Transverse colon (tissue), 4 donors: ENCODE data around the gene ALOX5AP. TPM values are rescaled to one million over a fixed set of nuclear protein-coding genes. Genes with fewer than 3 reads are reported as not detected.

Source experiments
- DNase-seq: peaks from one replicate; pipeline ENCODE4 v3.0.0-alpha.2; 2019
- H3K27ac ChIP-seq, 4 donors: fragments of 200-600 bp; sonication (generic); 2 replicates each; pipeline ENCODE4 v1.5.1; 2016 to 2018; ENCODE audit warnings: inconsistent platforms in 4 of 4
- H3K27me3 ChIP-seq: fragments of 200-600 bp; sonication (generic); 2 replicates; pipeline ENCODE4 v1.5.1; 2017; ENCODE audit warnings: inconsistent platforms
- H3K36me3 ChIP-seq, 4 donors: fragments of 200-600 bp; sonication (generic); 2 replicates each; pipeline ENCODE4 v1.5.1; 2017 to 2019; ENCODE audit warnings: inconsistent platforms in 4 of 4
- H3K4me1 ChIP-seq, 4 donors: fragments of 200-600 bp; sonication (generic); 2 replicates each; pipeline ENCODE4 v1.5.1; 2017 to 2020; ENCODE audit warnings: inconsistent platforms in 4 of 4
- H3K4me3 ChIP-seq, 4 donors: fragments of 200-600 bp; sonication (generic); 1 replicate in 1 of 4; 2 replicates in 3 of 4; pipeline versions ENCODE4 v1.5.1 to v1.6.1; 2017 to 2019; ENCODE audit warnings: inconsistent platforms in 4 of 4
- H3K9me3 ChIP-seq, 2 donors: fragments of 200-600 bp; sonication (generic); 2 replicates each; pipeline ENCODE4 v1.5.1; 2017 to 2019; ENCODE audit warnings: inconsistent platforms in 2 of 2
- CTCF ChIP-seq, 5 experiments: fragments of 200-600 bp in 3 of 5; fragments of 450-650 bp in 2 of 5; sonication (generic) in 3 of 5; IDR thresholded peaks; 1 replicate in 2 of 5; 2 replicates in 3 of 5; pipeline ENCODE4 v1.5.1; 2016 to 2017; ENCODE audit warnings: antibody characterized with exemption in 5 of 5, inconsistent platforms in 3 of 5, mild to moderate bottlenecking in 2 of 5, moderate library complexity in 1 of 5
- EP300 ChIP-seq: sonication (generic); formaldehyde crosslinking; IDR thresholded peaks from one replicate; pipeline ENCODE4 v1.6.1; 2017; ENCODE audit warnings: antibody characterized with exemption, low read depth
- POLR2A ChIP-seq: fragments of 450-650 bp; IDR thresholded peaks from one replicate; pipeline ENCODE4 v1.6.1; 2016; ENCODE audit warnings: antibody characterized with exemption, mild to moderate bottlenecking, moderate library complexity
- POLR2AphosphoS5 ChIP-seq, 3 donors: sonication (generic); formaldehyde crosslinking; IDR thresholded peaks; one replicate each; pipeline ENCODE4 v1.6.1; 2016; ENCODE audit warnings: antibody characterized with exemption in 3 of 3
- WGBS, 2 donors: methylation state at CpG; one replicate each; pipeline ENCODE4 v1.1.5; 2018; ENCODE audit warnings: low coverage in 1 of 2; 5-methylcytosine and 5-hydroxymethylcytosine counted together
- in situ Hi-C, 4 donors: fragments of 200-750 bp; cut with MboI; loops; one replicate each; pipeline versions ENCODE4 v1.15.0 to v1.15.1; 2017; ENCODE audit warnings: low sequenced_read_pairs in 3 of 4, low pct_ligation_motif_present in 1 of 4, low pct_unique_long_range_greater_than_20kb in 1 of 4
- intact Hi-C: fragments of 100-400 bp; cut with DNase I; formaldehyde crosslinking; loops from one replicate; pipeline ENCODE4 v1.15.1; 2023; ENCODE audit warnings: low total_unique reads
- total RNA-seq, 4 donors: library from RNA; depleted of rRNA; stranded (reverse); fragments of >200 nt; gene quantifications; one replicate each; pipeline ENCODE4 v1.1.0, GENCODE V29; 2016

The ALOX5AP gene
- total RNA-seq, 4 donors from 2014 or later, result 1.2 to 18.7 (median 14.1) TPM

- TF ChIP-seq EP300, result no peak
- no peak for TF ChIP-seq CTCF (IDR thresholded peaks at IDR 0.05)
- no peak for TF ChIP-seq POLR2A
- peak in 2 of 3 donors; percentile 59 to 69 for TF ChIP-seq POLR2AphosphoS5 (IDR thresholded peaks at IDR 0.05)
Measured at GRCh38 chr13:30743319-30744055, 8.1 kb downstream of the ALOX5AP start.

GRCh38 chr13:30744056-30744680, 8.8 kb downstream of the ALOX5AP start:
- DNase-seq, result peak; percentile 71
- H3K9me3 ChIP-seq, result no peaks in the 10 kb centered on the region
- H3K4me3 ChIP-seq, result no peak overlapping the region
- intact Hi-C loops (no loop called here), in situ Hi-C loops (no loop called here)
- H3K4me1 ChIP-seq, result peaks cover 17 to 57% (median 28%) of the 10 kb centered on the region in 4 donors
- 40 to 52% methylated on average over 1 to 7 of the region's 7 CpGs for WGBS, 2 donors
- no peaks in the 10 kb centered on the region for H3K36me3 ChIP-seq
- no peaks in the 10 kb centered on the region for H3K27me3 ChIP-seq
- no peak for TF ChIP-seq EP300
- no peak for TF ChIP-seq CTCF (IDR thresholded peaks at IDR 0.05)
- no peak for TF ChIP-seq POLR2AphosphoS5 (IDR thresholded peaks at IDR 0.05)
- TF ChIP-seq POLR2A, result no peak
- H3K27ac ChIP-seq, result peak overlapping the region; percentile 61 to 78 (median 70)

More at GRCh38 chr13:30743319-30744055, 8.1 kb downstream of the ALOX5AP start:
- Histone ChIP-seq H3K4me3 (no peak overlapping the region), H3K27me3 (no peaks in the 10 kb centered on the region), H3K4me1 (peaks cover 17 to 64% (median 28%) of the 10 kb centered on the region in 4 donors), H3K9me3 (no peaks in the 10 kb centered on the region), H3K36me3 (no peaks in the 10 kb centered on the region), H3K27ac (peak overlapping the region; percentile 61 to 78 (median 70))
- peak; percentile 37 for DNase-seq
- in situ Hi-C loops, result no loop called here
- 47 to 52% methylated on average over 3 to 4 of the region's 4 CpGs for WGBS, 2 donors
- intact Hi-C loops, result no loop called here

DNA sequence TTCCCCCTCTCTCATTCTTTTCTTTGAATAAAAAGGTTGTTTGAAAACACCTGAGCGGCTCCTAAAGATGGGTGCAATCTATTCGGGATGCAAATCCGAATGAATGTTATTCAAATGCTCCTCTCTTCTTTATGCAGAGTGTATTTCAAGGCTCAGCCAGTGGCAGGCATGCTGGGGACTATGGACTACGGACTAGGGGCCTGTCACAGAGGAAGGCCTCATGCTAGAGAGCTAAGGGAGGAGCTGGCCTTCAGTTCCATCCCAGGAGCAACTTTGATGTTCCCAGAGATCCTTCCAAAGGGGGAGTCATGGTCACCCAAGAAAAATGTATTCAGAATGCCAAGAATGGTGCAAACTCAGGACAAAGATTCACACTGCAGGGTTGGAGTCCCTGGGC, 9.3 kb downstream of the ALOX5AP start:
- Histone ChIP-seq H3K36me3 (no peaks in the 10 kb centered on the region), H3K27me3 (no peaks in the 10 kb centered on the region), H3K9me3 (no peaks in the 10 kb centered on the region), H3K27ac (peak overlapping the region; percentile 61 to 78 (median 70)), H3K4me1 (peaks cover 17 to 52% (median 28%) of the 10 kb centered on the region in 4 donors), H3K4me3 (no peak overlapping the region)
- TF ChIP-seq EP300, result no peak
- TF ChIP-seq POLR2AphosphoS5 (IDR thresholded peaks at IDR 0.05), result no peak
- TF ChIP-seq POLR2A, result no peak
- no peak for TF ChIP-seq CTCF (IDR thresholded peaks at IDR 0.05)
- 73 to 74% methylated on average over 4 of the region's 4 CpGs for WGBS, 2 donors
- in situ Hi-C loops, result no loop called here
- DNase-seq, result no peak
- intact Hi-C loops, result no loop called here

GRCh38 chr13:30745906-30746686, 10.8 kb downstream of the ALOX5AP start:
- no peaks in the 10 kb centered on the region for H3K27me3 ChIP-seq
- peak; percentile 54 for DNase-seq
- H3K36me3 ChIP-seq, result no peaks in the 10 kb centered on the region
- in situ Hi-C loops, result no loop called here
- no peak for TF ChIP-seq POLR2A
- TF ChIP-seq POLR2AphosphoS5 (IDR thresholded peaks at IDR 0.05), result no peak
- TF ChIP-seq CTCF (IDR thresholded peaks at IDR 0.05), result no peak
- no peak for TF ChIP-seq EP300
- WGBS, 2 donors, result 0 to 48% methylated on average over 1 to 9 of the region's 9 CpGs
- intact Hi-C loops, result no loop called here
- H3K4me1 ChIP-seq, result peaks cover 17 to 45% (median 29%) of the 10 kb centered on the region in 4 donors
- H3K27ac ChIP-seq, result peak overlapping the region in 3 of 4 donors; percentile 20 to 52 (median 43)
- no peak overlapping the region for H3K4me3 ChIP-seq
- H3K9me3 ChIP-seq, result no peaks in the 10 kb centered on the region
